ENCODE measurements around the gene HIF1A. TPM values are rescaled to one million over a fixed set of nuclear protein-coding genes. Genes with fewer than 3 reads are reported as not detected.

Gene HIF1A
- total and polyA plus RNA-seq, 2 donors from 2014 or later, result 57.8 to 358 TPM

DNA sequence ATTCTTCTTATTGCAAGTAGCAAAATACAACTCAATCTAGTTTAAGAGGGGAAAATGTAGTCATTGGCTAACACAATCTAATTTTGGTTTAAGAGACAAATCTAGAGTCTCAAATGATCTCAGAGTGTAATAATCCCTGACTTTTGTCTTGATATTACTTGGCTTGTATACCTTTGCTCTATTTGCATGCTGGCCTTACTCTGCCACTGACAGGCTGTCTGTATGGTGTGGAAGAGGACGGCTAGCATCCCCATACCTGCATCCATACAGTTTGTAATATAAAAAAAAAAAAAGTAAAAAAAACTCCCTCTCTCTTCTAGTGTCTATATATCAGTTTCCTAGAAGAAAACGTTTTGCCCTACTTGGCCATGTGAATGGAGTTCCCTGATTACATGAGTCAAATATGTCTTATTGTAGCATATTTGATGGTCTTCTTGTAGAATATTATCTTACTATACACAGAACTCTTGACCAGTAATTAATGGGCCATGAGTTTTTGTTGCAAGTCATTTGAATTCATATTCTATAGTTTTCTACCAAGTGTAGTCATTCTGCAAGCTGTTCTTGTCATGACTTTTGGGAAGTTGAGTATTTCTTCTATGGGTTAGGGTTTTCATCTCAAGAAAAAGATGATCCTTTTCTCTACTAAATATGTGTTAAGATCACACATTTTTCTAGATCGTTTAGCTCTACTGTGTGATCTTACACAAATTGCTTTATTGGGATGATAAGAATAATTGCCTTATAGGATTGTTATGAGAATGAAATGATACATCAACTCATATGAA is 8.2 kb downstream of the HIF1A start:
- H3K4me3 ChIP-seq (ENCODE audit: low read length in 3 of 3), result no peak overlapping the region
- no peaks in the 10 kb centered on the region for H3K27me3 ChIP-seq (ENCODE audit: control insufficient read depth, insufficient read depth, low read length)
- FAIRE-seq (no peak), DNase-seq (no peak)
- peaks cover 0 to 6% (median 4%) of the 10 kb centered on the region in 3 donors for H3K4me1 ChIP-seq (ENCODE audit: control insufficient read depth in 2 of 3, insufficient read depth in 2 of 3, low read depth in 1 of 3, low read length in 3 of 3)
- no peaks in the 10 kb centered on the region for H3K9me3 ChIP-seq (ENCODE audit: control insufficient read depth in 2 of 3, insufficient read depth in 1 of 3, low read length in 3 of 3)
- intact Hi-C loops (cut with DNase I), result no loop called here
- TF ChIP-seq, protein P1, sequence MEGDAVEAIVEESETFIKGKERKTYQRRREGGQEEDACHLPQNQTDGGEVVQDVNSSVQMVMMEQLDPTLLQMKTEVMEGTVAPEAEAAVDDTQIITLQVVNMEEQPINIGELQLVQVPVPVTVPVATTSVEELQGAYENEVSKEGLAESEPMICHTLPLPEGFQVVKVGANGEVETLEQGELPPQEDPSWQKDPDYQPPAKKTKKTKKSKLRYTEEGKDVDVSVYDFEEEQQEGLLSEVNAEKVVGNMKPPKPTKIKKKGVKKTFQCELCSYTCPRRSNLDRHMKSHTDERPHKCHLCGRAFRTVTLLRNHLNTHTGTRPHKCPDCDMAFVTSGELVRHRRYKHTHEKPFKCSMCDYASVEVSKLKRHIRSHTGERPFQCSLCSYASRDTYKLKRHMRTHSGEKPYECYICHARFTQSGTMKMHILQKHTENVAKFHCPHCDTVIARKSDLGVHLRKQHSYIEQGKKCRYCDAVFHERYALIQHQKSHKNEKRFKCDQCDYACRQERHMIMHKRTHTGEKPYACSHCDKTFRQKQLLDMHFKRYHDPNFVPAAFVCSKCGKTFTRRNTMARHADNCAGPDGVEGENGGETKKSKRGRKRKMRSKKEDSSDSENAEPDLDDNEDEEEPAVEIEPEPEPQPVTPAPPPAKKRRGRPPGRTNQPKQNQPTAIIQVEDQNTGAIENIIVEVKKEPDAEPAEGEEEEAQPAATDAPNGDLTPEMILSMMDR (IDR thresholded peaks at IDR 0.05; ENCODE audit: borderline replicate concordance, extremely low read depth, insufficient read depth), result no peak
- no peak overlapping the region for H3K27ac ChIP-seq (ENCODE audit: low read depth in 2 of 2, low read length in 2 of 2)
- no peak overlapping the region for H3K9ac ChIP-seq (ENCODE audit: low read length in 3 of 3)
- H3K36me3 ChIP-seq (ENCODE audit: control insufficient read depth in 2 of 3, insufficient read depth in 3 of 3, low read length in 3 of 3), result no peaks in the 10 kb centered on the region

DNA sequence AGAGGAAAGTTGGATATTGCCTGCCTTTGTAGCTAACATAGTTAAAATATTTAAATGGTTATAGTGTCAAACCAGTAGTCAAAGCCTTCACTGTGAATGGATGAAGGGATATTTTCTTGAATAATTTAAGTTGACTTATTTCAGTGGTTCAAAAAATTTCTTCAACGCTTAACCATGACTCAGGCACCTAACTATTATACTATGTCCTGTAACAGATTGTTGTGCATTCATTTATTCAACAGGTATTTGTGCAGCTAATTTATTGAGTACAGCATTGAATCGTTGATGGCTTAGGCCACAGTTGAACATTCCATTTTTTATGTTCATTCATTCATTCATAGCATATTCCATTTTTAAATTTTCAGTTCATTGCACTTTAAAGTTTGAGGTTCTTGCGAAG is 9.2 kb downstream of the HIF1A start:
- FAIRE-seq, result no peak
- Histone ChIP-seq H3K27ac (ENCODE audit: low read depth in 2 of 2, low read length in 2 of 2) (no peak overlapping the region), H3K4me3 (ENCODE audit: low read length in 3 of 3) (no peak overlapping the region), H3K4me1 (ENCODE audit: control insufficient read depth in 2 of 3, insufficient read depth in 2 of 3, low read depth in 1 of 3, low read length in 3 of 3) (peaks cover 0 to 6% (median 3%) of the 10 kb centered on the region in 3 donors), H3K36me3 (ENCODE audit: control insufficient read depth in 2 of 3, insufficient read depth in 3 of 3, low read length in 3 of 3) (no peaks in the 10 kb centered on the region), H3K27me3 (ENCODE audit: control insufficient read depth, insufficient read depth, low read length) (no peaks in the 10 kb centered on the region), H3K9ac (ENCODE audit: low read length in 3 of 3) (no peak overlapping the region), H3K9me3 (ENCODE audit: control insufficient read depth in 2 of 3, insufficient read depth in 1 of 3, low read length in 3 of 3) (no peaks in the 10 kb centered on the region)
- intact Hi-C loops (cut with DNase I), result no loop called here
- TF ChIP-seq, protein P1 (IDR thresholded peaks at IDR 0.05; ENCODE audit: borderline replicate concordance, extremely low read depth, insufficient read depth), result no peak
- no peak for DNase-seq

DNA sequence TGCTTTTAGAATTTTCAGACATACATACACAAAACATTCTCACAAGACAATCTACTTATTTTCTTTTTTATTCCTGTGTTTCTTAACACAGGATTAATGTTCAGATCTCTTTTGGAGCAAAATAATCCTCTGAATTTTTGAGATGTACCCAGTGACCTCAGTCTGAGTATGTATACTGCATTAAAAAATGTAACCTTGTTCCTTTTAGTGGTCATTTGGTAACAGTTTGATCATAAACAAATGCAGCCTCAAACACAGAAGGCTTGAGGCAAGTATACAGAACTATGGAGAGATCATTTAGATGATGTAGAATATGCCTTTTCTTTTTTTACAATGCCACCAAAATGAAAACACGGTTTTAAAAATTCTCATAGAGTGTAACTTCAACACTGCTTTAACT is 9.7 kb downstream of the HIF1A start:
- no peak for FAIRE-seq
- H3K27ac ChIP-seq (ENCODE audit: low read depth in 2 of 2, low read length in 2 of 2), result no peak overlapping the region
- no peaks in the 10 kb centered on the region for H3K36me3 ChIP-seq (ENCODE audit: control insufficient read depth in 2 of 3, insufficient read depth in 3 of 3, low read length in 3 of 3)
- no peak for DNase-seq
- TF ChIP-seq, protein P1 (IDR thresholded peaks at IDR 0.05; ENCODE audit: borderline replicate concordance, extremely low read depth, insufficient read depth), result no peak
- H3K4me1 ChIP-seq (ENCODE audit: control insufficient read depth in 2 of 3, insufficient read depth in 2 of 3, low read depth in 1 of 3, low read length in 3 of 3), result peaks cover 0 to 9% (median 3%) of the 10 kb centered on the region in 3 donors
- H3K27me3 ChIP-seq (ENCODE audit: control insufficient read depth, insufficient read depth, low read length), result no peaks in the 10 kb centered on the region
- no peaks in the 10 kb centered on the region for H3K9me3 ChIP-seq (ENCODE audit: control insufficient read depth in 2 of 3, insufficient read depth in 1 of 3, low read length in 3 of 3)
- intact Hi-C loops (cut with DNase I), result no loop called here
- H3K9ac ChIP-seq (ENCODE audit: low read length in 3 of 3), result no peak overlapping the region
- H3K4me3 ChIP-seq (ENCODE audit: low read length in 3 of 3), result no peak overlapping the region

All from kidney (tissue), 14 donors.